ENCODE measurements around the gene RTN4RL2. TPM values are rescaled to one million over a fixed set of nuclear protein-coding genes. Genes with fewer than 3 reads are reported as not detected.
A peak's percentile ranks its signal among the peaks of the same experiment; 100 is the strongest.

Gene RTN4RL2
- total RNA-seq, 3 donors from 2014 or later (not counting 1 experiment from before 2014, with no cell fraction given): 0.38 to 0.61 (median 0.48) TPM

GRCh38 chr11:57426439-57426928 is 33.8 kb upstream of the RTN4RL2 start:
- Mint-ChIP-seq H3K4me1 (peaks cover 47 to 56% of the 10 kb centered on the region in 2 donors), H3K4me3 (peak overlapping the region; percentile 91), H3K9me3 (no peaks in the 10 kb centered on the region), H3K27ac (peak overlapping the region; percentile 79 to 90), H3K27me3 (ENCODE audit: low read depth in 2 of 2) (peaks cover 0 to 7% of the 10 kb centered on the region in 2 donors), H3K36me3 (no peaks in the 10 kb centered on the region)
- H3K9me3 ChIP-seq (ENCODE audit: control insufficient read depth, insufficient read depth, low read length): no peaks in the 10 kb centered on the region
- 19% methylated on average over 16 of the region's 16 CpGs for WGBS (ENCODE audit: insufficient coverage)
- ATAC-seq (no peak), DNase-seq (peak in 1 of 2 donors; percentile 41)
- H3K36me3 ChIP-seq (ENCODE audit: control insufficient read depth, insufficient read depth, low read length): no peaks in the 10 kb centered on the region
- H3K27me3 ChIP-seq (ENCODE audit: control insufficient read depth, insufficient read depth, low read length): no peaks in the 10 kb centered on the region
- intact Hi-C loops (cut with micrococcal nuclease): loop anchor here (5.0 kb wide), 1 partner anchor 89 kb away; the partner anchor contains the start of genes P2RX3 and SSRP1
- TF ChIP-seq CTCF (IDR thresholded peaks at IDR 0.05): no peak
- peak overlapping the region; percentile 45 for H3K27ac ChIP-seq (ENCODE audit: low read length)
- H3K4me3 ChIP-seq (ENCODE audit: low read length): peak overlapping the region; percentile 48
- H3K4me1 ChIP-seq (ENCODE audit: control insufficient read depth, insufficient read depth, low read length): peaks cover 53% of the 10 kb centered on the region

- intact Hi-C loops (cut with micrococcal nuclease): loop anchor here (5.0 kb wide), 1 partner anchor 90 kb away; the partner anchor contains the start of genes P2RX3 and SSRP1
- no peaks in the 10 kb centered on the region for H3K27me3 ChIP-seq (ENCODE audit: control insufficient read depth, insufficient read depth, low read length)
- Mint-ChIP-seq H3K9me3 (no peaks in the 10 kb centered on the region), H3K4me3 (peak within 1 kb of the TSS; percentile 91), H3K4me1 (peaks cover 43 to 54% of the 10 kb centered on the region in 2 donors), H3K36me3 (no peaks in the 10 kb centered on the region), H3K27ac (peak within 1 kb of the TSS; percentile 79 to 90), H3K27me3 (ENCODE audit: low read depth in 2 of 2) (peaks cover 0 to 7% of the 10 kb centered on the region in 2 donors)
- H3K27ac ChIP-seq (ENCODE audit: low read length): peak within 1 kb of the TSS; percentile 47
- WGBS (ENCODE audit: insufficient coverage): 5% methylated on average over 39 of the region's 39 CpGs
- H3K4me1 ChIP-seq (ENCODE audit: control insufficient read depth, insufficient read depth, low read length): peaks cover 47% of the 10 kb centered on the region
- peak; percentile 50 to 69 (median 57) for ATAC-seq
- TF ChIP-seq CTCF (IDR thresholded peaks at IDR 0.05): no peak
- H3K36me3 ChIP-seq (ENCODE audit: control insufficient read depth, insufficient read depth, low read length): no peaks in the 10 kb centered on the region
- peak within 1 kb of the TSS; percentile 48 for H3K4me3 ChIP-seq (ENCODE audit: low read length)
- peak; percentile 52 to 76 for DNase-seq
- no peaks in the 10 kb centered on the region for H3K9me3 ChIP-seq (ENCODE audit: control insufficient read depth, insufficient read depth, low read length)
Measured at GRCh38 chr11:57426929-57427726, 33.2 kb upstream of the RTN4RL2 start, which contains the start of gene SLC43A3. TSS of gene SLC43A3 (minus strand) at chr11:57427121. CDS start at chr11:57426172, 949 bp downstream.

- peaks cover 0 to 6% of the 10 kb centered on the region in 2 donors for H3K27me3 Mint-ChIP-seq (ENCODE audit: low read depth in 2 of 2)
- DNase-seq (no peak), ATAC-seq (no peak)
- H3K27ac ChIP-seq (ENCODE audit: low read length): no peak overlapping the region
- H3K36me3 Mint-ChIP-seq: no peaks in the 10 kb centered on the region
- no peaks in the 10 kb centered on the region for H3K9me3 Mint-ChIP-seq
- H3K27me3 ChIP-seq (ENCODE audit: control insufficient read depth, insufficient read depth, low read length): no peaks in the 10 kb centered on the region
- peaks cover 48% of the 10 kb centered on the region for H3K4me1 ChIP-seq (ENCODE audit: control insufficient read depth, insufficient read depth, low read length)
- WGBS (ENCODE audit: insufficient coverage): 94% methylated on average over 7 of the region's 8 CpGs
- H3K9me3 ChIP-seq (ENCODE audit: control insufficient read depth, insufficient read depth, low read length): no peaks in the 10 kb centered on the region
- H3K36me3 ChIP-seq (ENCODE audit: control insufficient read depth, insufficient read depth, low read length): no peaks in the 10 kb centered on the region
- H3K27ac Mint-ChIP-seq: peak overlapping the region; percentile 79 to 90
- peak overlapping the region; percentile 91 for H3K4me3 Mint-ChIP-seq
- H3K4me1 Mint-ChIP-seq: peaks cover 43 to 54% of the 10 kb centered on the region in 2 donors
- H3K4me3 ChIP-seq (ENCODE audit: low read length): no peak overlapping the region
- no peak for TF ChIP-seq CTCF (IDR thresholded peaks at IDR 0.05)
- intact Hi-C loops (cut with micrococcal nuclease): loop anchor here (5.0 kb wide), 1 partner anchor 90 kb away; the partner anchor contains the start of genes P2RX3 and SSRP1
Measured at GRCh38 chr11:57427727-57428082, 32.6 kb upstream of the RTN4RL2 start.

Measured in natural killer cell (primary cell).